Endothelial cell of umbilical vein (primary cell): ENCODE data around the gene FAM234B. TPM values are rescaled to one million over a fixed set of nuclear protein-coding genes. Genes with fewer than 3 reads are reported as not detected.

Experiments
- BruUV-seq: library from RNA; stranded (reverse); fragments of 400-500 nt; replicated peaks from 2 replicates; lab custom pipeline; 2021; lab: Mats Ljungman, UMichigan
- CTCF ChIA-PET: fragments of 300-600, 350-600 bp; sonication (Branson Sonifier 250); formaldehyde crosslinking; loops from one replicate; lab custom pipeline; 2021; ENCODE audit warnings: antibody characterized with exemption, inconsistent platforms; lab: Charles Lee
- POLR2A ChIA-PET: fragments of 300-600, 350-600 bp; sonication (Branson Sonifier 250); formaldehyde crosslinking; loops from one replicate; lab custom pipeline; 2021; ENCODE audit warnings: antibody characterized with exemption, inconsistent platforms; lab: Charles Lee
- DNase-seq: peaks from one replicate; pipeline ENCODE4 v3.0.0-alpha.2; 2011; ENCODE audit warnings: low read depth, low spot score
- FAIRE-seq: peaks from 2 replicates; lab custom pipeline; 2011; peaks lifted over from hg19 to GRCh38; lab: Jason Lieb, UNC
- H2AFZ ChIP-seq: 2 replicates; pipeline ENCODE4 v1.6.0; 2012; ENCODE audit warnings: low read depth, low read length, control low read depth, inconsistent platforms
- H3K27ac ChIP-seq: 2 replicates; pipeline ENCODE4 v1.5.1; 2011; ENCODE audit warnings: low read depth, mild to moderate bottlenecking, control low read depth, low read length, moderate library complexity; ENCODE audit not compliant: insufficient read depth
- H3K27me3 ChIP-seq, 2 experiments: 2 replicates each; pipeline versions ENCODE4 v1.6.0 to v1.6.1; 2011; ENCODE audit warnings: low read length in 2 of 2, mixed read lengths in 1 of 2; ENCODE audit not compliant: control insufficient read depth in 2 of 2, insufficient read depth in 2 of 2
- H3K36me3 ChIP-seq, 2 experiments: 2 replicates in 1 of 2; 3 replicates in 1 of 2; pipeline ENCODE4 v1.5.1; 2011; ENCODE audit warnings: low read length in 2 of 2, mild to moderate bottlenecking in 1 of 2, moderate library complexity in 1 of 2; ENCODE audit not compliant: control insufficient read depth in 2 of 2, insufficient read depth in 2 of 2; ENCODE audit errors: extremely low read depth in 1 of 2
- H3K4me1 ChIP-seq: 3 replicates; pipeline ENCODE4 v1.5.1; 2011; ENCODE audit warnings: mild to moderate bottlenecking, low read length; ENCODE audit not compliant: control insufficient read depth, insufficient read depth; ENCODE audit errors: extremely low read depth
- H3K4me2 ChIP-seq: 2 replicates; pipeline ENCODE4 v1.6.1; 2011; ENCODE audit warnings: low read length, control low read depth, mixed read lengths; ENCODE audit not compliant: insufficient read depth
- H3K4me3 ChIP-seq, 3 experiments: fragments of 200-600 bp in 1 of 3; sonication (generic), shearing (Covaris generic) in 1 of 3; replicated peaks in 1 of 3; 2 replicates each; pipeline ENCODE4 v1.5.1; 2011 to 2016; ENCODE audit warnings: control low read depth in 3 of 3, low read length in 3 of 3, mild to moderate bottlenecking in 2 of 3, inconsistent platforms in 1 of 3, low read depth in 1 of 3, moderate library complexity in 1 of 3; ENCODE audit not compliant: insufficient read depth in 1 of 3
- H3K79me2 ChIP-seq: 2 replicates; pipeline ENCODE4 v1.6.0; 2012; ENCODE audit warnings: low read length, inconsistent platforms; ENCODE audit not compliant: control insufficient read depth, insufficient read depth
- H3K9ac ChIP-seq: replicated peaks from 2 replicates; pipeline ENCODE3; 2011; ENCODE audit warnings: low read length, control low read depth; ENCODE audit not compliant: insufficient read depth; ENCODE audit errors: extremely low read depth
- H3K9me1 ChIP-seq: replicated peaks from 3 replicates; pipeline ENCODE4 v1.6.0; 2011; ENCODE audit warnings: mild to moderate bottlenecking, low read length; ENCODE audit not compliant: control insufficient read depth, insufficient read depth; ENCODE audit errors: extremely low read depth
- H3K9me3 ChIP-seq: replicated peaks from 2 replicates; pipeline ENCODE4 v1.5.1; 2012; ENCODE audit warnings: low read length, inconsistent platforms; ENCODE audit not compliant: control insufficient read depth, insufficient read depth
- H4K20me1 ChIP-seq: replicated peaks from 2 replicates; pipeline ENCODE3; 2011; ENCODE audit warnings: mild to moderate bottlenecking, low read length; ENCODE audit not compliant: control insufficient read depth, insufficient read depth; ENCODE audit errors: extremely low read depth
- JUN ChIP-seq: IDR thresholded peaks from 2 replicates; pipeline ENCODE4 v1.6.1; 2011; ENCODE audit warnings: borderline replicate concordance, low read depth; ENCODE audit not compliant: insufficient read length, insufficient read depth
- POLR2A ChIP-seq: IDR thresholded peaks from 2 replicates; pipeline ENCODE4 v1.6.1; 2012; ENCODE audit warnings: low read depth, mild to moderate bottlenecking, control low read depth, low read length
- dilution Hi-C: fragments of 300-500 bp; cut with MboI; formaldehyde crosslinking; loops from one replicate; pipeline ENCODE4 v1.15.0; 2019; ENCODE audit warnings: low sequenced_read_pairs; ENCODE audit not compliant: extremely low pct_ligation_motif_present
- intact Hi-C: fragments of 100-400 bp; cut with micrococcal nuclease; formaldehyde crosslinking; loops from one replicate; pipeline ENCODE4 v1.10.0; 2022
- polyA plus RNA-seq, 4 experiments: library from polyadenylated mRNA; depleted of rRNA in 3 of 4; stranded (reverse) in 3 of 4; unstranded in 1 of 4; fragments of >200 nt; gene quantifications; 2 replicates each; pipeline versions ENCODE4 v1.2.1 to v1.2.3, GENCODE V29; 2011 to 2012; ENCODE audit warnings: missing spikeins in 1 of 4
- total RNA-seq: library from RNA; stranded (reverse); gene quantifications from 2 replicates; pipeline ENCODE4 v1.2.3, GENCODE V29; 2021
- TF ChIP-seq, protein P1 (sequence below), 2 donors: IDR thresholded peaks; 1 replicate in 1 of 2; 2 replicates in 1 of 2; pipeline ENCODE4 v1.5.1; 2011; ENCODE audit warnings: low read length in 2 of 2, mild to moderate bottlenecking in 2 of 2, moderate library complexity in 2 of 2, control low read depth in 1 of 2, inconsistent platforms in 1 of 2, low read depth in 1 of 2; ENCODE audit not compliant: insufficient read depth in 1 of 2; ENCODE audit errors: extremely low read depth in 1 of 2

The FAM234B gene
- total and polyA plus RNA-seq, 2 donors (not counting 3 experiments of a cell fraction or from before 2014, with no cell fraction given): 4.9 to 13.2 TPM

DNA sequence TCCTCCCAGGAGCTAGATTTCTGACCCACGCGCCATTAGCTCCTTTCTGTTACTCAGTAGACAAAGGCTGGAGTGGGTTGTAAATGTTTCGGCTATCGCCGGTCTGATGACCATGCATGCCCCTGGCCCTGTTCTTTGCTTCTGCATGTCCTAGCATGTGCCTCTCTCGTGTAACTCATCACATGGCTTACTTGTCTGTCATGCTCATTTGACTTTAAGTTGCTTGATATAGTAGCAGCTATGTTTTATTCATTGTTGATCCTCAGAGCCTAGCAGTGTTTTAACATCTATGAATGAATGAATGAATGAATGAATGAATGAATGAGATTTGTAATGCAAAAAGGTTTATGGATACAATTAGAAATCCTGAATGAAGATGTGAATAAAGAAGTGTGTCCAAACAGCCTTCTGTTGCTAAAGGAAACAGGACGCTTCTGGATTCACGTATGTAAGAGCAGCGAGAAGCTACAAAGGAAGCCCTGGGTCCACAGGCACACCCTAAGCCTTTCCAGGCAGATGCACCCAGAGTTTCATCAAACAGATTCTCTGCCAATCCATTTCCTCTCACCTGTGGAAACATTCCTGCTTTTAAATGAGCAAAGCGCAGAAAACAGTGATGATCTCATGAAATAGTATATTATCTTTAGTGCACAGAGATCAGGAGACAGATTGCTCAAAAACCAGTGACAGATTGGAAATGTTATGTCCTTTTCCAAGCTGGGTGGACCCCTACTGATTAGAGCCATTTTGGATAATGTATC is 55.8 kb downstream of the FAM234B start:
- ChIA-PET POLR2A (interaction anchor here (1.0 to 2.1 kb wide), 7 partner anchors 21 to 106 kb away, joined by 3 to 15 read pairs (median 6); partner anchors contain the start of gene EMP1), CTCF (interaction anchor here (0.7 to 6.0 kb wide), 14 partner anchors 15 to 184 kb away, joined by 3 to 89 read pairs (median 6); partner anchors contain the start of gene EMP1)
- H3K4me2 ChIP-seq: peak overlapping the region; percentile 59
- peak overlapping the region; percentile 99 for H3K27ac ChIP-seq
- H3K36me3 ChIP-seq: no peaks in the 10 kb centered on the region
- no peaks in the 10 kb centered on the region for H3K27me3 ChIP-seq
- no peaks in the 10 kb centered on the region for H4K20me1 ChIP-seq
- dilution Hi-C loops (no loop called here), intact Hi-C loops (loop anchor here (2.0 to 5.0 kb wide), 5 partner anchors 55 to 378 kb away; partner anchors contain the start of gene FAM234B)
- TF ChIP-seq JUN: no peak
- TF ChIP-seq POLR2A: peak; percentile 25
- H2AFZ ChIP-seq: no peak overlapping the region
- FAIRE-seq (no peak), DNase-seq (peak; percentile 30)
- H3K4me1 ChIP-seq: peaks cover 46% of the 10 kb centered on the region
- peak overlapping the region; percentile 96 for H3K9ac ChIP-seq
- H3K9me1 ChIP-seq: no peaks in the 10 kb centered on the region
- BruUV-seq: no TSS peak
- H3K79me2 ChIP-seq: no peaks in the 10 kb centered on the region
- no peaks in the 10 kb centered on the region for H3K9me3 ChIP-seq
- peak overlapping the region in 1 of 3 experiments; percentile 12 for H3K4me3 ChIP-seq

DNA sequence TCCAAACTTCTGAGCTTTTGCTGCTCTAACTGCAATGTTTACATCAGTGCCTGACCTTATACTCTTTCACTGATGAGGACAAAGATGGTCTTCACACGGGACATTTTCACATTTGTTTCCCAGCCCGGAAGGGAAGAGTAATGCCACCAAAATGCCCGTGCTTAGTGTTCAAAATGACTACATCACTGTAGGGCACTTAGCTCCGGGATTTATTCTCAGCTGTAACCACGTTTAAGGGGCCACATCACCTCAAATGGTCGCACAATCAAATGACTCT is 56.4 kb downstream of the FAM234B start:
- POLR2A ChIA-PET: interaction anchor here (1.0 to 2.1 kb wide), 6 partner anchors 21 to 106 kb away, joined by 3 to 15 read pairs (median 6); partner anchors contain the start of gene EMP1

More for the DNA sequence above, 56.4 kb downstream of the FAM234B start:
- H3K4me1 ChIP-seq: peaks cover 46% of the 10 kb centered on the region
- no peaks in the 10 kb centered on the region for H3K9me1 ChIP-seq
- peak overlapping the region; percentile 96 for H3K9ac ChIP-seq
- BruUV-seq: TSS peak; percentile 78
- peak overlapping the region; percentile 59 for H3K4me2 ChIP-seq
- peak overlapping the region in 2 of 3 experiments; percentile 12 to 36 for H3K4me3 ChIP-seq
- dilution Hi-C loops: no loop called here
- H2AFZ ChIP-seq: no peak overlapping the region
- FAIRE-seq: no peak
- H3K79me2 ChIP-seq: no peaks in the 10 kb centered on the region
- H3K27me3 ChIP-seq: no peaks in the 10 kb centered on the region
- intact Hi-C loops: no loop called here
- no peaks in the 10 kb centered on the region for H3K9me3 ChIP-seq
- TF ChIP-seq JUN (no peak), POLR2A (peak; percentile 27)
- TF ChIP-seq, protein P1, sequence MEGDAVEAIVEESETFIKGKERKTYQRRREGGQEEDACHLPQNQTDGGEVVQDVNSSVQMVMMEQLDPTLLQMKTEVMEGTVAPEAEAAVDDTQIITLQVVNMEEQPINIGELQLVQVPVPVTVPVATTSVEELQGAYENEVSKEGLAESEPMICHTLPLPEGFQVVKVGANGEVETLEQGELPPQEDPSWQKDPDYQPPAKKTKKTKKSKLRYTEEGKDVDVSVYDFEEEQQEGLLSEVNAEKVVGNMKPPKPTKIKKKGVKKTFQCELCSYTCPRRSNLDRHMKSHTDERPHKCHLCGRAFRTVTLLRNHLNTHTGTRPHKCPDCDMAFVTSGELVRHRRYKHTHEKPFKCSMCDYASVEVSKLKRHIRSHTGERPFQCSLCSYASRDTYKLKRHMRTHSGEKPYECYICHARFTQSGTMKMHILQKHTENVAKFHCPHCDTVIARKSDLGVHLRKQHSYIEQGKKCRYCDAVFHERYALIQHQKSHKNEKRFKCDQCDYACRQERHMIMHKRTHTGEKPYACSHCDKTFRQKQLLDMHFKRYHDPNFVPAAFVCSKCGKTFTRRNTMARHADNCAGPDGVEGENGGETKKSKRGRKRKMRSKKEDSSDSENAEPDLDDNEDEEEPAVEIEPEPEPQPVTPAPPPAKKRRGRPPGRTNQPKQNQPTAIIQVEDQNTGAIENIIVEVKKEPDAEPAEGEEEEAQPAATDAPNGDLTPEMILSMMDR (IDR thresholded peaks at IDR 0.05; ENCODE audit: extremely low read depth in 1 of 2, insufficient read depth in 1 of 2, low read depth in 1 of 2, low read length in 2 of 2): no peak
- no peaks in the 10 kb centered on the region for H3K36me3 ChIP-seq
- H3K27ac ChIP-seq: peak overlapping the region; percentile 99
- CTCF ChIA-PET: interaction anchor here (0.7 to 6.0 kb wide), 12 partner anchors 15 to 184 kb away, joined by 3 to 89 read pairs (median 6); partner anchors contain the start of gene EMP1
- no peaks in the 10 kb centered on the region for H4K20me1 ChIP-seq
- DNase-seq: no peak
